Stimulated activated naive CD8-positive, alpha-beta T cell treated with anti-CD3 and anti-CD28 coated beads, Interleukin-15, Interleukin-2, amounts not matched to agents 100 U/mL and 50 U/mL, for 24 hours (primary cell): ENCODE data around the gene SCYL3.
"Not testable (repeated sequence)": the region's sequence is repeated elsewhere in the genome, so short reads cannot be mapped to it uniquely, and the experiment has no call there.

Experiments used
- ATAC-seq: fragments of 150-1000 bp; cut with Tn5 transposase; one replicate; pipeline ENCODE4 v1.10.0; 2021
- DNase-seq: peaks from one replicate; pipeline ENCODE4 v3.0.0; 2021

The SCYL3 gene

DNA sequence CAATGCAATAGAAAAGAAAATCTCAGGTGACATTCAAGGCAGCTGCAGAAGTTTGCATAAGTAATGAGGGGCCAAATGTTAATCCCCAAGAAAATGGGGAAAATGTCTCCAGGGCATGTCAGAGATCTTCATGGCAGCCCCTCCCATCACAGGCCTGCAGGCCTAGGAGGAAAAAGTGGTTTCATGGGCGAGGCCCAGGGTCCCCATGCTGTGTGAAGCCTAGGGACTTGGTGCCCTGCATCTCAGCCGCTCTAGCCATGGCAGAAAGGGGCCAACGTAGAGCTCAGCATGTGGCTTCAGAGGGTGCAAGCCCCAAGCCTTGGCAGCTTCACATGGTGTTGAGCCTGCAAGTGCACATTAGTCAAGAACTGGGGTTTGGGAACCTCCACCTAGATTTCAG is 21.7 kb downstream of the SCYL3 start:
- not testable (repeated sequence) for ATAC-seq, DNase-seq

DNA sequence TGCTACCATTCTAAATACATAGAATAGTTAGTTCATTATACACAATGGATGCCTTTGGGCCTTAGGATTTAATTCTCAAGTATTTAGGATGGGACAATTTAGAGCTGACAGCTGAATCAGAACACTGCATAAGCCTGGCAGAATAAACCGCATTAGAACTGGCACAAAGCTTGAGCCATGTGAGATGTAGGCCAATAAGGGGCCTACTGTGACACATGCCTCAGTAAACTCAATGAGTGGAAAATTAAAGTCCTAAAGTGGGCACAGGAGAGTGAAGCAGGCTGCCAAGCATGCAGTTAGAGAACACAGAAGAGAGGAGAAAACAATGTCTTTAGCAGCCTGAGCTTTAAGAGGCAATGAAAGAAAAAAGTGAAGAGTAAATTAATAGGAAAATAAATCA is 24.3 kb downstream of the SCYL3 start:
- no peak for ATAC-seq

DNA sequence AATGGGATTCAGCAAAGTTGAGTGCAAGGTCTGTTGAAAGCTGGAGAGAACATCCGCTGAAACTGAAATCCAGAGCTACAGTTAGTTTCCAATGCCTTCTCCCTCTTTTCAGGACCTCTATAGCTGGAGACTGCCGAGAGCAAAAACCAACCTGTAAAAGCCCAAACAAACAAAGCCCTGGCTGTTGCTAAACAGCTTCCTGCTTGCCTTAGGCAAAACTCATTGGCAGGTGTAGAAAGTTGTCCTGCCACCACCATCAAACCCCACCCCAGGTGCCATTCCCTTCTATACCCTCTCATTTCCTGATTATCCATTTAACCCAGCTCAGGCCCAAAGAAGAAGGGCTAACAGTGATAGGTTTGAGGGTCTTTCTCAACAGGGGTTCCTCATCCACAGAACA is 24.7 kb downstream of the SCYL3 start:
- DNase-seq (no peak), ATAC-seq (no peak)

More for the DNA sequence above, 24.3 kb downstream of the SCYL3 start:
- no peak for DNase-seq

DNA sequence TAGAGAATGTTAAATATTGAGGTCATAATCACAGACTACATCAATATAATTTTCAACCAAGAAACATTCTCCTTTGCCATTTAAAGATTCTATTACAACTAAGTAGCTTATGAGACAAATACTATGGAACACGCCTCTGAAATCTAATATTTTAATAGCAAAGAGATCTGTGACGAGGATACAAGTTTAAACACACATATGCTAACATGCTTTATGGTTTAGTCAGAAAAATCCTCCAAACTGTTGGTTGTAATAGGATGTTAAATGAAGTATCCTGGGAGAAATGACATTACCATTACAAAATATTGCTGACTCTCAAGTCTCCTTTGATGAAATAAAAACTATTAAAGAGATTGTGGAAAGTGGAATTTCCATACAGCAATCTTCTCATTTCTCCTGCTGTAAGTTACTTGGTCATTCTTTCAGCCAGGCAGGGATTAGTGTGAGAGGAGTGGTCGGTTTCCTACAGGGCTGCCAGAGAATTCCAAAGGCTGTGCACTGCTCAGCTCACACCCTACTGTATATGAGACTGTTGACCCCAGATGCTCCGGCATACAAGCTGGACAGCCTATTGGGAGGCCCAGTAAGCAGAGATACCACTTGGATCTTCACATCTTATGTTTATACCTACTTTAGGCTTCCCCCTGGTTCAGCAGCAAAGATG is 26.6 kb downstream of the SCYL3 start:
- no peak for DNase-seq

DNA sequence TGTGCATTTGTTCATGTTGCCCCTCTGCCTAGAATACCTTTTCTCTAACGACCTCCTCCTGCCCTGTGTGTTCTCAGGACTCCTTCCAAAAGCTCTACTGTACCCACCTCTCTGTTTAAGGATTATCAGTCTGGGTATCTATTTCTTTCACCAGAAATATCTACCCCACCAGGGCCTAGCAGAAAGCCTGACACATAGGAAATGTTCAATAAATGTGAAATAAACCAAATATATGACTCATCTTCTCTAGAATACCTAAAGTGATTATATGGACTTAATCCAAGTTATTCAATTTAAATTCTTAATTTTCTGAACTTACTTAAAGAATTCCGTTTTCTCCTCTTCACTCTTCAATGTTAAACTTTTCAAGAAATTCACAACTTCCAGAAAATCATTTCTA is 27.1 kb downstream of the SCYL3 start:
- ATAC-seq (no peak), DNase-seq (no peak)

More for the DNA sequence above, 26.6 kb downstream of the SCYL3 start:
- ATAC-seq: no peak

DNA sequence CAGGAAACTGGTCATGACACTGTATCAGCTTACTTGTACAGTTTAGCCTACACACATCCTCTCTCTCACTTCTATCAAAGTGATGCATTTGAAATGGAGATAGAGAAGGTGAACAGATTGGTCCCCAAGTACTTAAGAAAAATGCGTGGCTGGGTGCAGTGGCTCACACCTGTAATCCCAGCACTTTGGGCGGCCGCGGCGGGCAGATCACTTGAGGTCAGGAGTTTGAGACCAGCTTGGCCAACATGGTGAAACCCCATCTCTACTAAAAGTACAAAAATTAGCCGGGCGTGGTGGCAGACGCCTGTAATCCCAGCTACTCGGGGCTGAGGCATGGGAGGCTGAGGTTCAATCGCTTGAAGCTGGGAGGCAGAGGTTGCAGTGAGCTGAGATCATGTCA is 29.2 kb downstream of the SCYL3 start:
- ATAC-seq, DNase-seq: not testable (repeated sequence)

DNA sequence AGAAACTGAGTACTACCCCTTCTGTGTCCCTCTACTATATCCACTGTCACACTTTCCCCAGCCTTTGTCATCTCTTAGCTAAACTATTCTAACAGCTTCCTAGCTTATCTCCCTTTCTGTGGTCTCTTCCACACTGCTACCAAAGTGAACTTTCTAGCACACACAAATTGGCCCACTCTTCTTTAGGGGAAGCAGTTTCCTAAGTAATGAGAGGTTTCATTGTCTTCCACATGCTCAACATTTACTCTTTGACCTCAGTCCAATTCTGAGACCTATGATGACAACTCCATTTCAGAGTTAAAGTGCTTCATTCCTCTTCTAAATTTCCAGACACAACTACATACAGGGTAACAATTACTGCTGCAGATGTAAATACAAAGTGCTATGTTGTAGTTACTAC is 32.9 kb downstream of the SCYL3 start:
- ATAC-seq: no peak
- no peak for DNase-seq

DNA sequence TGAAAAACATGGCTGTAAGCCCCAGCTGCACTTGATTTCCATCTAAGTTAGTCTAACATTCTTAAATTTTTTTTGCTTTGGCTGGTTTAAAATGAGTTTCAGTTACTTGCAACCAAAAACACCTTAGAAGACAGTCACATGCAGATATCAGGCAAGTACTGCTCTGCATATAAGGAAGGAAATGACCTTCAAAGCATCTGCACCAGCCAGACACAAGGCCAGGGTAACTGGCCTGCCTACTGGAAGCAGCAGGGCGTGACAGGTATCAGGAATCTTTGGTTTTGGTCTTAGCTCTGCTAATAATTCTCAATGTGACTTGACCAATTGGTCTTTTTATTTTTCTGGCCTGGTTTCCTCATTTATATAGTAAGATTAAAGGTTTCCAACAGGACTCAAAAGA is 33.5 kb downstream of the SCYL3 start:
- ATAC-seq (no peak), DNase-seq (no peak)

DNA sequence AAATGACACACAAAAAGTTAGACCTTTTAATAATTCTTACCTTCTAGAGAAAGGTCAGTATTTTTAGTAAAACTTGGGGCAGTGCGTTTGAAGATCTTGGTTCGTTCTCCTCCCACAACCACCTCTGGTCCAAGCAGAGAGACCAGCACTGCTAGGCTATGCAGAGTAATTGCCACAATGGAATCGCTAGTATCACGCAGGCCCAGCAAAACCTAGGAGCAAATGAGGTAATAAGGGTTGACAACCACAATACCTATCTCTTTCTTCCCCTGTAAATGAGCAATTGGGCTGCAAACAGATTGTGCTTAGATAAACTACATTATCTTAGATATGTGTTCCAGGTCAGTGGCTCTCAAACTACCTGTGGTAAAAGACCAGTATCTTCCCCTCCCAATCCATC is 34.7 kb downstream of the SCYL3 start:
- DNase-seq (no peak), ATAC-seq (no peak)

DNA sequence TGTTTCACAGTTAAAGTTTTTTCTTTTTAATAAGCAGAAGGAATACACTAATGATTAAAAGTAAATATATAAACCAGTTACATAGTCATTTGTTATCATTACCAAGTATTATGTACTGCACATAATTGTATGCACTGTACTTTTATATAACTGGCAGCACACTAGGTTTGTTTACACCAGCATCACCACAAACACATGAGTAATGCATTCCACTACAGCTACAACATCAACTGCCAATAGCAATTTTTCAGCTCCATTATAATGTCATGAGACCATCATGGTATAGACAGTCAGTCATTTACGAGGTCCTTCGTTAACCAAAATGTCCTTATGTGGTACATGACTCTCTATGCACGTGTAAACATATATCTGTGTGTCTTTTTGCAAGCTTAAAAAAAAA is 35.2 kb downstream of the SCYL3 start:
- ATAC-seq (no peak), DNase-seq (no peak)

DNA sequence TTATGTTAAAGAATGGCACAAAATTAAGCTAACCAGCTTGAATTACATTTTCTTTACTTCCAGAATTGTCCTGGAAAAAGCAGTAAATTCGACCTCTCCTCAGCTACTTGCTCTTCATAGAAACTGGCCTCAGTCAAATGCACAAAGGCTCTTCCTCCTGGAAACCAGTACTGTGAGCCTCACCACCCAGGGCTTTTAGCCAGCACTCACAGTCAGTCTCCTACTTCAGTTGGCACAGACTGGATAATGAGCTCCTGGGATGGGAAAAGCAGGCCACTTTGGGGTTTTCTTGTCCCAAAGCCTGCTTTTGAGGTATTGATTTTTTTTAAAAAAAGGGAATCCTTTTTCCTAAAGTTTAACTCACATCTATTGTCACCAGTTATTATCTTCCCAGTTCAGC is 40.4 kb downstream of the SCYL3 start:
- no peak for DNase-seq
- ATAC-seq: no peak

DNA sequence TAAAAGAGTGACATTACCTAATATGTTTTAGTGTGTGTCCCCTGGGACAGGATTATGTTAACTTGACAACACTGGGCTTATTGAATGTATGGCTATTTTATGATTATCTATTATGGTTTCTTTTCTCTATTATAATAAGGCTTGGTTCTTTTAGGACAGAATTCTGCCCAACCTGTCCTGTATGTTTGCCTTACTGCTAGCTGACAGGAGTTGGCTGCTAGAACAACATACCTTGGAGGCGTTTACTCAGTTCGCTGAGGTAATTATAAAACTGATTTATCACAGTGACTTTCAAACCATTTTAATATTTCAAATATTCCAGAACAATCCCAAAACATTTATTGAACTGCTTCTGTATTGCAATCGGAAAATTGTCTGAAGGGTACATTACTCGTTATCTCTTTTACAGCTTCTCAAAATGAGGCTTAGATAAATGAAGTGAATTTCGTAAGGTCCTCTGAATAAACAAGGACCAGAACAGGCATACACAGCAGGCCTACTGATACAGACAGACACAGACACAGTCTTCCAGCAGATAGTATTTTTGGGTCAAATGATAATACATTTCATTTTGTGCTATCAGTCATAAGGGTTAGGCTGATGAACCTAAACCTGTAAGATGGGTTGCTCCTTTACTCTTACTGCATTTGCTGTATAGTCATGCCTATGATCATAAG is 44.2 kb downstream of the SCYL3 start:
- no peak for ATAC-seq
- no peak for DNase-seq

DNA sequence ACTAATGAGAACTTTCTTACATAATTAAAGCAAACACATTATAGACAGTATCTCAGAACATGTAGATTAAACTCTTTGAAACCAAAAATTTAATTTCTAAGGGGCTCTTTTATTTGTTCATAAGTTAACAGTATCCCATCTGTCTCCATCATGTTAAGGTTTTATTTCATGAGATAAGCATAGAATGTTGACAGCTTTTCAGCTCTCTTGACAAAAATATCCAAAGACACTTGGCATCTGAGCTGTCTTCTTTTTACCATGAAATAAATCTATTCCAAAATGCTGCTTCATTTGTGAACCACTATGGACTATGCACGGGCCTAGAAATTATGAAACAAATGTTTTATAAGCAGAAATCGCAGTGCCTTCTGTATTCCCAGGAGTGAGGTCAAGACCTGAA is 45.2 kb downstream of the SCYL3 start:
- no peak for DNase-seq
- ATAC-seq: no peak

DNA sequence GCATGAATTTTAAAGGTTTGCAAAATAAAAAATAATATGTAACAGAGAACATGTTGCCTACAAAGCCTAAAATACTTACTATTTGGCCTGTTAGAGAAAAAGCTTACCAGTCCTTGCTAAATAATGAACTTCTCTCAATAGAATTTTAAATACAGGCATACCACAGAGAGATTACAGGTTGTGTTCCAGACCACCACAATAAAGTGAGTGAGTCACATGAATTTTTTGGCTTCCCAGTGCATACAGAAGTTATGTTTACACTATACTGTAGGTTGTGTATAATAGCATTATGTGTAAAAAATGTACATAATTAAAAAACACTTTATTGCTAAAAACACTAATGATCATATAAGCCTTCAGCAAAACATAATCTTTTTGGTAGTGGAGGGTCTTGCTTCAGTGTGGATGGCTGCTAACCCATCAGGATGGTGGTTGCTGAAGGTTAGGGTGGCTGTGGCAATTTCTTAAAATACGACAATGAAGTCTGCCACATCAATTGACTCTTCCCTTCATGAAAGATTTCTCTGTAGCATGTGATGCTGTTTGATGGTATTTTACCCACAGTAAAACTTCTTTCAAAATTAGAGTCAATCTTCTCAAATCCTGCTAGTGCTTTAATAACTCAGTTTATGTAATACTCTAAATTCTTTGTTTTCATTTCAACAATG is 48.6 kb downstream of the SCYL3 start:
- DNase-seq: no peak
- no peak for ATAC-seq

DNA sequence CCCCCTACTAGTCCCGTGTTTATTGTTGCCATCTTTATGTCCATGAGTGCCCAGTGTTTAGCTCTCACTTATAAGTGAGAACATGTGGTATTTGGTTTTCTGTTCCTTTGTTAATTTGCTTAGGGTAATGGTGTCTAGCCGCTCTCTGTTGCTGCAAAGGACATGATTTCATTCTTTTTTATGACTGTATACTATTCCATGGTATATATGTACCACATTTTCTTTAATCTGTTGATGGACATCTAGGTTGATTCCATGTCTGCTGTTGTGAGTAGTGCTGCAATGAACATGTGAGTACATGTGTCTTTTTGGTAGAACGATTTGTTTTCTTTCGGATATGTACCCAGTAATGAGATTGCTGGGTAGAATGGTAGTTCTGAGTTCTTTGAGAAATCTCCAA is 54.8 kb downstream of the SCYL3 start:
- ATAC-seq (no peak), DNase-seq (no peak)

DNA sequence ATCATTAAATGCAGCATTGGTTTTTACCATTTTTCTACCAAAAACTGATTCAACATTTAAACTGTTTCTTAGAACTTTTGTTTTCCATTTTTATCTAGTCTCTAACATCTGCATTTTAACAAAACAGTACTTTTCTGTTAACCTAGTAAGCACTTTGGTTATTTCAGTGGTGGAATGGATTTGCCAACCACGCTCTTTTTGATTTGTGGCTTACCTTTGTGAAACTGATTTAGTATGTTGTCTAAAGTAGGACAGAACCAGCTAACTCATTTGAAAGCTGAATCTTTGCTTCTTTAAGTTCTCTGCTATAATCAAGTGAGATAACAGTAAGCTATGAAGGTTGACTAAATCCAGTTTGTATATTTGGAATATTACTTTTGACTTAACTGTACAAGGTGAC is 57.5 kb downstream of the SCYL3 start:
- ATAC-seq (no peak), DNase-seq (no peak)

DNA sequence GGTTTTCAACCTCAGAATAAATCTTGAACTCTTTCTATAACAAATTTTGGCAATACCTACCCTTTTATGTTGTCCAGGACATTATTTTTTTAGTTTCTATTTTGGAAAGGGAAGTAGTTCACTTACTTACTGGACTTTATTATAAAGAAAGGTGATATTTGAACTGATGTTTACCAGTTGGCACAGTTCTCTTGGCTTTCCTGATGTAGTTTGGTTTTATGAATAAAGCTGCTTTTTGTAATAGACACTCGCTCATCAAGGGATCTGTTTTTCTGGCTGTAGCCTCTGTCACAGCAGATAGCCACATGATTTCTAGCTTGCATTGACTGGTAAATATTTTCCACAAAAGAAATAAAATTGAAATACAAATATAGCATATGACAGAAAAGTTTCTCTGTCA is 58.0 kb downstream of the SCYL3 start:
- ATAC-seq (no peak), DNase-seq (no peak)

DNA sequence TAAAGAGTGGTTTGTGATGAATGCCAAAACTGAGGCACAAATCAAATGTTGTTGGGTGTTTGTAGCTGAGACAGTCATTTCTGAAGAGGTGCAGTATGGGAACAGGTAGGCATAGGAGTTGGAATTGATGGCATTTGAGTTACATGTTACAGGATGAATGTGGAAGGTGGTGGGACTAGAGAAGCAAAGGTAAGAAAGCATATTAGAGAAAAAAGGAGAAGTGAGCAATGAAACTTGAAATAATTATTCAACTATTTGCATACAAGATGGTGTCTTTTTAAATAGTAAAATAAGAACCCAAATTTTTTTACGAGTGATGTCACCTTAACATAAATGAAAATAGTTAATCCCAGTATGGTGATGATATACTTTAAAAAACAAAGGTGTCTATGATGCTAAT is 58.8 kb downstream of the SCYL3 start:
- DNase-seq: no peak
- ATAC-seq: no peak

DNA sequence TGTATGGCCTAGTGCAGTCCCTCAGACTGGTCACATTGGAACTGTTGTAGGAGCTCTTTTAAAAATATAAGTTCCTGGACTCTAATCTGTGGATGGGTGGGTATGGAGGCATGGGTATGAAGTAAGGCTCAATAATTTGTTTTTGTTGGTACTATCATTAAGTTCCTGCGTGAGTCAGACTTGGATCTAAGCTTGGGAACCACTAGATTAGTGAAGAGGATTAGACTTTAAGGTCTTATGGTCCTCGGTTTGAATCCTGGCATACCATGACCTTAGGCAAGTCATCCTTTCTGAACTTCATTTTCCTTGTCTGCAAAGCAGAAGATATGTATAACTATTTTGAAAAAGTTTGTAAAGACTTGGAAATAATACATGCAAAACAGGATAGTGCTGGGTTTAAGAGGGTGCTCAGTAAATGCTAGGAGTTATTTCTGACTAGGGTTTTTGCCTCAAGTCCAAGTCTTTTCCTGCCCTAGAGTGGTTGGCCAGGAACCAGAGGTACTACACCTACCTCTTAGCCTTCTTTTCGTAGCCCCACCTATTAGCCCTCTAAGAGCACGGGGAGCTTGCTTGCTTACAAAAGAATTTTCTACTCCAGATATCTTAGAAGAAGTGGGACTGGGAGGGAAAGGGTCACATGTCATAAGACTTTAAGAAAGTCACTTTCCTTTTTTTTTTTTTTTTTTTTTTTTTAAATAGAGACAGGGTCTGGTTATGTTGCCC is 60.4 kb downstream of the SCYL3 start:
- ATAC-seq: no peak
- no peak for DNase-seq

DNA sequence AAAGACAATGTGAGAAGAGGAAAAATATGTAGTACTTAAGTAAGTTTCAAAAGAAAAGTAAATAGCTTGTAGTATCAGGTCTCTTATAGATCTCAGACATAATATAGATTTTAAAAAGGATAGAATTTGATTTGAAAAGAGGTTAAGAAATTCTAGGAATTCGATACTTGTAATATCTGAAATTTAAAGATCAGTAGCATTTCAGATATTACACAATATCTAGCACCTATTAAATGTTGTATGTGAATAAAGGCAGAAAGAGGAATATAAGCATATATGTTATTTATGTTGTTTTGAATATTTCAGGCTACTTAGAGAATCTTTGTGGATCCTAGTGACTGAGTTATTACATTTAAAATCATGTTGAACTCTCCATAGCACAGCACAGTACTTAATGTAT is 64.0 kb downstream of the SCYL3 start:
- DNase-seq (no peak), ATAC-seq (no peak)

DNA sequence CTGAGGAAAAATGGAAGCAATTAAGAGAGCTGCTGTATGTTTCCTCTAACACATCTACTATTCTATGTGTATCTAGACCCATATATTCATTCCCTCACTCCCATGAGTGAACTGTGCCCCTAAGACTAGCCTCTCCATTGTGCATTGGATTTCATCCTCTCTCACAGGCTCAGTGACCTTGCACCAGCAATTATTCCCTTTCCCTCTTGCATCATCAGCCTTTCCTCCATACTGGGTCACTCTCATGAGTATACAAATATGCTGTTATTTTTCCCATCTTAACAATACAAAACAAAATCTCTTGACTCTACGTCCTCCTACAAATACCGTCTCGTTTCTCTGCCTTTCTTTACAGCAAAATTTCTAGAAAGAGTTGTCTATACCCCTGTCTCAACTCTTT is 69.5 kb downstream of the SCYL3 start:
- ATAC-seq: no peak
- DNase-seq: no peak

DNA sequence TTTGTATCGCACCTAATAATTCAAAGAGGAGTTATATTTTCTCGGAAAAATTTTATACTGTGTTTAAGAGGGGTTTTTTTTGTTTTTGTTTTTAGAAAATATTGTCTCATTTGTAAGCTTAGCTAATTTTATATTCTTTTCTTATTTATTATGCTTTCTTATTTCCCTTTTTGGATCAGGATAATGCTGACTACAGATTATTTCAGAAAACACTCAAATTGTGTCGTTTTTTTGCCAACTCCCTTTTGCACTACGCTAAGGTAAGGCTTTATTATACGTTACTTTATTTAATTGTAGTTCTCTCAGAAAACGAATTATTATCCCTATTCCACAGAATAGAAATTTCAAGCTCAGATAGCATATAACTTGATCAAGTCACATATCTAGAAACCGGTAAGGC is 72.2 kb downstream of the SCYL3 start:
- DNase-seq (no peak), ATAC-seq (no peak)

DNA sequence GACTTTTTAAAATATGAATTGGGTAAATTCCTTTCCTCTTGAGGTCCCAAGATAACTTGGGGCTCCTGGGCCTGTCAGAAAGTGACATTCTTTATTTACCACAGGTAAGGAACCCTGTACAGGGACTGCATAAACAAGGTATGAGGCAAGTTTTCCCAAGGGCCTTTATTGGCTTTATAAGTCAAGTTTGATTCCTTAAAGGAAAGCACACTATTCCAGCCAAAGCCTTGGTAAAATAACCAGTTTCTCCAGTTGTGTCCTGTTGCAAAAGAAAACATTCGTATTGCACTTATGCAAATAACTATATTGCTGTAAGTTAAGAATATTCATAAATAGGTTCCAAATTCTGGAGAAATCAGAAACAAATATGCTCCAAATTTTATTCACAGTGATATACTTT is 77.1 kb downstream of the SCYL3 start:
- no peak for DNase-seq
- no peak for ATAC-seq
